Testis (tissue), 2 donors: Measurements from ENCODE around the gene SLC51A.
"Not testable (repeated sequence)": the region's sequence is repeated elsewhere in the genome, so short reads cannot be mapped to it uniquely, and the experiment has no call there.

Experiments used
- POLR2A ChIP-seq: fragments of 450-650 bp; IDR thresholded peaks from one replicate; pipeline ENCODE4 v1.6.1; 2017; ENCODE audit warnings: antibody characterized with exemption, mild to moderate bottlenecking, moderate library complexity
- TF ChIP-seq, protein P1 (sequence below), 3 experiments: fragments of 450-650 bp in 2 of 3; fragments of 200-600 bp in 1 of 3; sonication (generic) in 1 of 3; IDR thresholded peaks; one replicate each; pipeline ENCODE4 v1.5.1; 2016 to 2019; ENCODE audit warnings: antibody characterized with exemption in 3 of 3, mild to moderate bottlenecking in 2 of 3, moderate library complexity in 1 of 3

GRCh38 chr3:196244166-196244565 lies 27.8 kb downstream of the SLC51A start:
- TF ChIP-seq, protein P1, sequence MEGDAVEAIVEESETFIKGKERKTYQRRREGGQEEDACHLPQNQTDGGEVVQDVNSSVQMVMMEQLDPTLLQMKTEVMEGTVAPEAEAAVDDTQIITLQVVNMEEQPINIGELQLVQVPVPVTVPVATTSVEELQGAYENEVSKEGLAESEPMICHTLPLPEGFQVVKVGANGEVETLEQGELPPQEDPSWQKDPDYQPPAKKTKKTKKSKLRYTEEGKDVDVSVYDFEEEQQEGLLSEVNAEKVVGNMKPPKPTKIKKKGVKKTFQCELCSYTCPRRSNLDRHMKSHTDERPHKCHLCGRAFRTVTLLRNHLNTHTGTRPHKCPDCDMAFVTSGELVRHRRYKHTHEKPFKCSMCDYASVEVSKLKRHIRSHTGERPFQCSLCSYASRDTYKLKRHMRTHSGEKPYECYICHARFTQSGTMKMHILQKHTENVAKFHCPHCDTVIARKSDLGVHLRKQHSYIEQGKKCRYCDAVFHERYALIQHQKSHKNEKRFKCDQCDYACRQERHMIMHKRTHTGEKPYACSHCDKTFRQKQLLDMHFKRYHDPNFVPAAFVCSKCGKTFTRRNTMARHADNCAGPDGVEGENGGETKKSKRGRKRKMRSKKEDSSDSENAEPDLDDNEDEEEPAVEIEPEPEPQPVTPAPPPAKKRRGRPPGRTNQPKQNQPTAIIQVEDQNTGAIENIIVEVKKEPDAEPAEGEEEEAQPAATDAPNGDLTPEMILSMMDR (IDR thresholded peaks at IDR 0.05): not testable (repeated sequence)
- TF ChIP-seq POLR2A: not testable (repeated sequence)
